Cardiac muscle cell (in vitro differentiated cells and primary cell): ENCODE data around the gene JTB. TPM values are rescaled to one million over a fixed set of nuclear protein-coding genes. Genes with fewer than 3 reads are reported as not detected.

Experiments
- DNase-seq, 2 donors: peaks; one replicate each; pipeline versions ENCODE4 v3.0.0 to v3.0.0-alpha.2; 2010 to 2017; ENCODE audit warnings: low read depth in 1 of 2, low spot score in 1 of 2
- H3K27ac ChIP-seq: fragments of 200-600 bp; sonication (generic); 2 replicates; pipeline ENCODE4 v1.5.1; 2016
- H3K27me3 ChIP-seq: fragments of 200-600 bp; sonication (generic); 2 replicates; pipeline ENCODE4 v1.6.0; 2016; ENCODE audit warnings: control low read depth
- H3K36me3 ChIP-seq: fragments of 200-600 bp; sonication (generic); 2 replicates; pipeline ENCODE4 v1.5.1; 2016; ENCODE audit warnings: control low read depth
- H3K4me1 ChIP-seq: fragments of 200-600 bp; sonication (generic); 2 replicates; pipeline ENCODE4 v1.8.1; 2017; ENCODE audit warnings: low read depth, mild to moderate bottlenecking, mixed run types
- H3K4me3 ChIP-seq: fragments of 200-600 bp; sonication (generic); 2 replicates; pipeline ENCODE4 v1.5.1; 2016; ENCODE audit warnings: mild to moderate bottlenecking
- H3K9me3 ChIP-seq: fragments of 200-600 bp; sonication (generic); 2 replicates; pipeline ENCODE4 v1.5.1; 2017; ENCODE audit warnings: low read depth, mild to moderate bottlenecking, control low read depth
- polyA plus RNA-seq: library from polyadenylated mRNA; unstranded; fragments of >200 nt; fragmentation: Nextera tagmentation; extraction: Ambion mirVana; gene quantifications from 2 replicates; pipeline ENCODE4 v1.2.1, GENCODE V29; 2016
- total RNA-seq: library from RNA; depleted of rRNA; stranded (reverse); fragments of >200 nt; gene quantifications from 2 replicates; pipeline ENCODE4 v1.2.3, GENCODE V29; 2016
- TF ChIP-seq, protein P1 (sequence below): IDR thresholded peaks from 2 replicates; pipeline ENCODE4 v1.5.1; 2012; ENCODE audit warnings: low read depth, mild to moderate bottlenecking, low read length

The JTB gene
- total and polyA plus RNA-seq, 2 experiments from 2014 or later: 161 to 169 TPM

DNA sequence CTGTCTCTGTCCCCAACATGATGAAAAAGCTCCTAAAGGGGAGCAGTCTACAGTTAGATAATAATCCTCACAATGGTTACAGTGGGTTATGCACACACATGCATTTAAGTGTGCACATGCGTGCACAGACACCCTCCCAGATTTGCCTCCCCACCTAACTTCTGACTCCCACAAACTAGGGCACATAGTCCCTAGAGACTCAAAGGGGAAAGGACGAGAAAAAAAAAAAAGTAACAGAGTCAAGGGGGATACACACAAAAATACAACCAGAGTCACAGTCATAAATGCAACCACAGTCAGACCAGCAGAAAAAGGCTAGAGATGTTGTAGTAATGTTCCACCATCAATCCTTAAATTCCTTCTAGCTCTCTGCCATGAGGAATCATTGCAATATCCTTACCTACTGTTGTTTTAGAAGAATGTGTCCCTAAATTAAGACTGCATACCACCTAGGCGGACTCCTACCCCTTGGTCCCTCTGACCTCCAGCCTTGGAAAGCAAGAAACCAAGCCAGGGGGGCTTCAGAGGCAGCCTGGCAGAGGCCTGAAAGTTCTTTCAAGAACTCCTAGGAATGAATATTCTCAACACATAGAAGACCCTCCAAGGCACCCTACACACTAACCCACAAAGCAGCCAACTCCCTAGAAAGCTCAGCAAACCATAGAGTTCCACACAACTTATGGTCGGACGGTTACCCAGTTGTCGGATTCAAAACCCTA, 20.3 kb downstream of the JTB start:
- peaks cover 33% of the 10 kb centered on the region for H3K4me1 ChIP-seq

GRCh38 chr1:153954826-153955225, 22.6 kb downstream of the JTB start:
- DNase-seq: no peak
- peaks cover 24% of the 10 kb centered on the region for H3K4me1 ChIP-seq
- H3K9me3 ChIP-seq: no peaks in the 10 kb centered on the region
- H3K4me3 ChIP-seq: no peak overlapping the region
- H3K27ac ChIP-seq: peak overlapping the region; percentile 16
- H3K27me3 ChIP-seq: no peaks in the 10 kb centered on the region
- TF ChIP-seq, protein P1, sequence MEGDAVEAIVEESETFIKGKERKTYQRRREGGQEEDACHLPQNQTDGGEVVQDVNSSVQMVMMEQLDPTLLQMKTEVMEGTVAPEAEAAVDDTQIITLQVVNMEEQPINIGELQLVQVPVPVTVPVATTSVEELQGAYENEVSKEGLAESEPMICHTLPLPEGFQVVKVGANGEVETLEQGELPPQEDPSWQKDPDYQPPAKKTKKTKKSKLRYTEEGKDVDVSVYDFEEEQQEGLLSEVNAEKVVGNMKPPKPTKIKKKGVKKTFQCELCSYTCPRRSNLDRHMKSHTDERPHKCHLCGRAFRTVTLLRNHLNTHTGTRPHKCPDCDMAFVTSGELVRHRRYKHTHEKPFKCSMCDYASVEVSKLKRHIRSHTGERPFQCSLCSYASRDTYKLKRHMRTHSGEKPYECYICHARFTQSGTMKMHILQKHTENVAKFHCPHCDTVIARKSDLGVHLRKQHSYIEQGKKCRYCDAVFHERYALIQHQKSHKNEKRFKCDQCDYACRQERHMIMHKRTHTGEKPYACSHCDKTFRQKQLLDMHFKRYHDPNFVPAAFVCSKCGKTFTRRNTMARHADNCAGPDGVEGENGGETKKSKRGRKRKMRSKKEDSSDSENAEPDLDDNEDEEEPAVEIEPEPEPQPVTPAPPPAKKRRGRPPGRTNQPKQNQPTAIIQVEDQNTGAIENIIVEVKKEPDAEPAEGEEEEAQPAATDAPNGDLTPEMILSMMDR: no peak
- peaks cover 21% of the 10 kb centered on the region for H3K36me3 ChIP-seq

More for the DNA sequence above, 20.3 kb downstream of the JTB start:
- peak overlapping the region; percentile 84 for H3K27ac ChIP-seq
- H3K9me3 ChIP-seq: no peaks in the 10 kb centered on the region
- H3K27me3 ChIP-seq: no peaks in the 10 kb centered on the region
- TF ChIP-seq, protein P1: no peak
- DNase-seq: no peak
- peaks cover 7% of the 10 kb centered on the region for H3K36me3 ChIP-seq
- H3K4me3 ChIP-seq: peak overlapping the region; percentile 65

- H3K4me3 ChIP-seq: no peak overlapping the region
- H3K9me3 ChIP-seq: no peaks in the 10 kb centered on the region
- H3K4me1 ChIP-seq: peaks cover 21% of the 10 kb centered on the region
- H3K27ac ChIP-seq: peak overlapping the region; percentile 16
- no peaks in the 10 kb centered on the region for H3K27me3 ChIP-seq
- TF ChIP-seq, protein P1: no peak
- DNase-seq: no peak
- peaks cover 27% of the 10 kb centered on the region for H3K36me3 ChIP-seq
Measured at GRCh38 chr1:153953859-153954365, 23.6 kb downstream of the JTB start.

- no peaks in the 10 kb centered on the region for H3K27me3 ChIP-seq
- TF ChIP-seq, protein P1: no peak
- H3K4me1 ChIP-seq: peaks cover 18% of the 10 kb centered on the region
- no peaks in the 10 kb centered on the region for H3K9me3 ChIP-seq
- H3K36me3 ChIP-seq: peaks cover 38% of the 10 kb centered on the region
- H3K4me3 ChIP-seq: no peak overlapping the region
- no peak for DNase-seq
- no peak overlapping the region for H3K27ac ChIP-seq
Measured at GRCh38 chr1:153951801-153952200, 25.7 kb downstream of the JTB start.

GRCh38 chr1:153951183-153951582, 26.3 kb downstream of the JTB start:
- no peak for DNase-seq
- Histone ChIP-seq H3K36me3 (peaks cover 38% of the 10 kb centered on the region), H3K27me3 (no peaks in the 10 kb centered on the region), H3K9me3 (no peaks in the 10 kb centered on the region), H3K4me1 (peaks cover 12% of the 10 kb centered on the region), H3K4me3 (no peak overlapping the region), H3K27ac (no peak overlapping the region)
- TF ChIP-seq, protein P1: no peak
